SK-N-MC (cell line): Measurements from ENCODE around the gene TBX21.

ENCODE experiments used
- DNase-seq: peaks from one replicate; pipeline ENCODE4 v3.0.0-alpha.2; 2011; ENCODE audit warnings: low read depth, low spot score
- H3K27ac ChIP-seq: fragments of 200-600 bp; sonication (generic); 2 replicates; pipeline ENCODE4 v1.5.1; 2016; ENCODE audit warnings: mixed run types
- H3K36me3 ChIP-seq: fragments of 200-600 bp; sonication (generic); 2 replicates; pipeline ENCODE4 v1.6.1; 2017; ENCODE audit warnings: antibody characterized with exemption, low read length, mixed read lengths; ENCODE audit not compliant: insufficient read depth
- H3K4me3 ChIP-seq: fragments of 200-600 bp; sonication (generic); 2 replicates; pipeline ENCODE4 v1.5.1; 2016
- H3K9ac ChIP-seq: fragments of 200-600 bp; sonication (generic); 2 replicates; pipeline ENCODE4 v1.8.0; 2017; ENCODE audit warnings: mixed run types, mixed read lengths; ENCODE audit not compliant: insufficient read length
- H3K9me3 ChIP-seq: fragments of 200-600 bp; sonication (generic); 2 replicates; pipeline ENCODE4 v1.6.1; 2017; ENCODE audit warnings: low read depth, mild to moderate bottlenecking, antibody characterized with exemption, low read length, moderate library complexity, mixed read lengths
- EZH2 ChIP-seq: fragments of 200-600 bp; sonication (generic); IDR thresholded peaks from one replicate; pipeline ENCODE4 v1.6.1; 2017; ENCODE audit warnings: antibody characterized with exemption
- FOXP2 ChIP-seq: optimal IDR thresholded peaks from 2 replicates; pipeline ENCODE3; 2011; ENCODE audit warnings: mild to moderate bottlenecking, moderate library complexity; ENCODE audit not compliant: insufficient read depth; ENCODE audit errors: extremely low read length, control extremely low read depth
- POLR2AphosphoS5 ChIP-seq: IDR thresholded peaks from 2 replicates; pipeline ENCODE4 v1.6.1; 2012; ENCODE audit warnings: mild to moderate bottlenecking, low read depth, low read length, borderline replicate concordance

The TBX21 gene

DNA sequence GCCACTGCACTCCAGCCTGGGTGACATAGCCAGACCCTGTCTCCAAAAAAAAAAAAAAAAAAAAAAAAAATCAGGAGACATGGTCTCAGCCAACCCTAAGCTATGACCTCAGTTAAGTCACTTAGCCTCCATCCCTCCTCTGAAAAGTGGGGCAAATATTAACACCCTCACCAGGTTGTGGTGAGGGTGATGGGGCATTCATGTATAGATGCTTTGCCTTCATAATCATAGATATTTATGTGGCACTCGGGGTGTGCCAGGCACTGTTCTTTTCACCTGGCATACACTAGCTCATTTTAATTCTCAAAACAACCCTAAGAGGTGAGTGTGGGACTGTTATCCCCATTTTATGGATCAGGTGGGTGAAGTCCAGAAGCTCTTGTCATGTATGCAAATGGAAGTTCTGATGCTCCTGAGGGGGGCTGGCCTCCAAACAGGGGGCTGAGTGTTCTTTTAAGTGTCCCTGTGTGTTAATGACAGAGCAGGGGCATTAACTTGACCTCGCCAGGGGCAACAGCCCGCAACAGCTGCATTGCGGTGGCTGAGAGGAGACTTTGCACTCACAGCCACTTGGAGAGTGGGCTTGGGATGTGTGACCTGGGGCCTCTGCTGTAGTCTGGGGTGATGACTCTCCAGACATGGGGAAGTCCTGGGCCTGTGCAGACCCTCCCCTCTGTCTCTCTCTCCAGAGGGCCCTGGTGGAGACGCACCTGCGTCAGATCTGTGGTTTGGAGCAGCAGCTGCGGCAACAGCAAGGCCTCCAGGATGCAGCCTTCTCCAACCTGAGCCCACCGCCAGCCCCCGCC lies 34.9 kb upstream of the TBX21 start:
- no peak overlapping the region for H3K27ac ChIP-seq
- no peaks in the 10 kb centered on the region for H3K9me3 ChIP-seq
- no peak for DNase-seq
- H3K4me3 ChIP-seq, result no peak overlapping the region
- TF ChIP-seq POLR2AphosphoS5 (no peak), EZH2 (no peak), FOXP2 (no peak)
- H3K36me3 ChIP-seq, result peaks cover 12% of the 10 kb centered on the region; the same call in 1 of the 2 replicates
- H3K9ac ChIP-seq, result no peak overlapping the region

- H3K9ac ChIP-seq, result no peak overlapping the region
- no peak for TF ChIP-seq EZH2
- TF ChIP-seq FOXP2, result no peak
- no peak for TF ChIP-seq POLR2AphosphoS5
- H3K27ac ChIP-seq, result no peak overlapping the region
- no peak for DNase-seq
- H3K36me3 ChIP-seq, result peaks cover 12% of the 10 kb centered on the region; the same call in 1 of the 2 replicates
- H3K9me3 ChIP-seq, result no peaks in the 10 kb centered on the region
- no peak overlapping the region for H3K4me3 ChIP-seq
Measured at GRCh38 chr17:47698749-47699535, 34.1 kb upstream of the TBX21 start.

DNA sequence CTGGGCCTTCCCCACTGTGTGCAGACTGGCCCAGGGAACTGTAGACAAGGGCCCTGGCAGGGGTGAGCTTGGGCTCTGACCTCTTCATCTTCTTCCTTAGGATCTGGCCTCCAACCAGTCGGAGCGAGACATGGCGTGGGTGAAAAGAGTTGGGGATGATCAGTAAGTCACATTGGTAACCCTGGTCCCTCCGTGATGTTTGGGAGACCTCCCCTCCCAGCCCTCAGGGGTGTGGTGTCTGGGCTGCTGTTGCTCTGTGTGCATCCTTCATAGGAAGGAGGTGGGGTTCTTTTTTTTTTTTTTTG lies 33.5 kb upstream of the TBX21 start:
- DNase-seq, result no peak
- Histone ChIP-seq H3K9me3 (no peaks in the 10 kb centered on the region), H3K9ac (no peak overlapping the region), H3K36me3 (peaks cover 12% of the 10 kb centered on the region; the same call in 1 of the 2 replicates), H3K27ac (no peak overlapping the region), H3K4me3 (no peak overlapping the region)
- TF ChIP-seq FOXP2 (no peak), POLR2AphosphoS5 (no peak), EZH2 (no peak)

GRCh38 chr17:47700471-47701449 lies 32.3 kb upstream of the TBX21 start:
- Histone ChIP-seq H3K4me3 (no peak overlapping the region), H3K27ac (no peak overlapping the region), H3K9me3 (no peaks in the 10 kb centered on the region), H3K9ac (no peak overlapping the region), H3K36me3 (peaks cover 12% of the 10 kb centered on the region; the same call in 1 of the 2 replicates)
- TF ChIP-seq POLR2AphosphoS5 (no peak), EZH2 (no peak), FOXP2 (no peak)
- no peak for DNase-seq

GRCh38 chr17:47701608-47702007 lies 31.4 kb upstream of the TBX21 start:
- Histone ChIP-seq H3K9ac (no peak overlapping the region), H3K36me3 (peaks cover 12% of the 10 kb centered on the region; the same call in 1 of the 2 replicates), H3K4me3 (no peak overlapping the region), H3K9me3 (no peaks in the 10 kb centered on the region), H3K27ac (no peak overlapping the region)
- DNase-seq, result no peak
- TF ChIP-seq FOXP2 (no peak), POLR2AphosphoS5 (no peak), EZH2 (no peak)

DNA sequence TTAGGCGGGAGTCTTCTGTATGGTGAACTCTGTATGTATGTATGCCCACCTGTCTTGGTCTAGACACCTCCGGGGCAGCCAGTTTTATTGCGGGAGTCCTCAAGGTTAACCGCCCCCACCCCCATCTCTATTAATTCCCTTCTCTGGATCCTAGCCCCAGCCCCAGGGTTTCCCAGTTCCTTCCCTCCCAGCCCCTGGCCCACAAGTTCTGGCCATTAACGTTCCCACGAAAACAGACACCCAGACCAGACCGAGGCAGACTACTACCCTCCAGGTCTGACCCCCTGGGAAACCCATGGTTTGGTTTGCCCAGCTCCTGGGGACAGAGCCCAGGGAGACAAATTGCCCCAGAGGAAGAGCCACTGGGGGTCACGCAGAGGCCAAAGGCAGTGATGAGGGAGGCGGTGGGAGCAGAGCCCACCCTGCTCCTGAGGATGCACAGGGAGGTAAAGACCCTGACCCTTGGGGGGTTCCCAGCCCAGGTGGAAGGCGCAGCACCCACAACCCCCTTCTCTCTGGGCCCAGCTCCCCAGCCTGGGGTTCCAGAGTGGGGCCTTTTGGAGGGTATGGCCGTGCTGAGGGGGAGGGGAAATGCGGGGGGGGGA lies 30.5 kb upstream of the TBX21 start:
- Histone ChIP-seq H3K36me3 (peaks cover 12% of the 10 kb centered on the region; the same call in 1 of the 2 replicates), H3K9ac (no peak overlapping the region), H3K4me3 (no peak overlapping the region), H3K9me3 (no peaks in the 10 kb centered on the region), H3K27ac (no peak overlapping the region)
- DNase-seq, result no peak
- no peak for TF ChIP-seq FOXP2
- TF ChIP-seq POLR2AphosphoS5, result no peak
- no peak for TF ChIP-seq EZH2

GRCh38 chr17:47703191-47703591 lies 29.8 kb upstream of the TBX21 start:
- no peak for DNase-seq

DNA sequence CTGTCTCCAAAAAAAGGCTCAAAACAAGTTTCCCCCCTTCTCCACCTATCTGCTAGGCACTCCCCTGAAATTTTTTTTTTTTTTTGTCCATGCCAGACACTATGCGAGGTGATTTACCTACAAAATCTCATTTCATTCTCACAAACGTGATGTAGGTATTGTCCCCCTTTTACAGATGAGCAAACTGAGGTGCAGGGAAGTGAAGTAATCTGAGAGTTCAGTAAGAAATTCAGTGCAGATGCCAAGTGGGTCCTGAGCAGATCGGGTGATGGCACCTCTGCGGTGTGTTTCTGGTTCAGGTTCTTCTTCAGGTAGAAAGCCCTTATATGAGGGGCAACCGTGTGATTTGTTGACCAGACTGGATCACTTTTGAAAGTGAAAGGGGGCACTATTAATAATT lies 29.4 kb upstream of the TBX21 start:
- TF ChIP-seq EZH2 (no peak), POLR2AphosphoS5 (no peak), FOXP2 (no peak)
- H3K4me3 ChIP-seq, result no peak overlapping the region
- no peak for DNase-seq
- no peak overlapping the region for H3K27ac ChIP-seq
- H3K9ac ChIP-seq, result no peak overlapping the region
- H3K36me3 ChIP-seq, result peaks cover 12% of the 10 kb centered on the region; the same call in 1 of the 2 replicates
- H3K9me3 ChIP-seq, result no peaks in the 10 kb centered on the region

More at GRCh38 chr17:47703191-47703591, 29.8 kb upstream of the TBX21 start:
- Histone ChIP-seq H3K27ac (no peak overlapping the region), H3K9me3 (no peaks in the 10 kb centered on the region), H3K4me3 (no peak overlapping the region), H3K9ac (no peak overlapping the region), H3K36me3 (peaks cover 12% of the 10 kb centered on the region; the same call in 1 of the 2 replicates)
- TF ChIP-seq EZH2, result no peak
- no peak for TF ChIP-seq POLR2AphosphoS5
- no peak for TF ChIP-seq FOXP2
